Measurements from ENCODE around the gene CDH23.

Gene CDH23

GRCh38 chr10:71747039-71747531, 350.4 kb downstream of the CDH23 start:
- H3K9me3 ChIP-seq (ENCODE audit: insufficient read depth, low read length): peaks cover 12% of the 10 kb centered on the region; the same call in 1 of the 2 replicates
- H3K4me1 ChIP-seq (ENCODE audit: insufficient read depth, insufficient read length): peaks cover 14% of the 10 kb centered on the region
- H3K4me3 ChIP-seq (ENCODE audit: insufficient read length, low read depth): no peak overlapping the region
- TF ChIP-seq SUZ12 (IDR thresholded peaks at IDR 0.05; ENCODE audit: extremely low read depth, insufficient read depth, insufficient read length) (no peak), ZNF274 (IDR thresholded peaks at IDR 0.05; ENCODE audit: low read depth, low read length) (no peak), YY1 (IDR thresholded peaks at IDR 0.05; ENCODE audit: insufficient read depth, insufficient read length) (no peak)
- H3K36me3 ChIP-seq (ENCODE audit: insufficient read depth, insufficient read length, low read length): no peaks in the 10 kb centered on the region
- DNase-seq (ENCODE audit: low read depth, low spot score): no peak
- H3K9ac ChIP-seq (ENCODE audit: insufficient read length, low read depth): peak overlapping the region; percentile 47
- no peaks in the 10 kb centered on the region for H3K27me3 ChIP-seq (ENCODE audit: insufficient read depth, insufficient read length)

DNA sequence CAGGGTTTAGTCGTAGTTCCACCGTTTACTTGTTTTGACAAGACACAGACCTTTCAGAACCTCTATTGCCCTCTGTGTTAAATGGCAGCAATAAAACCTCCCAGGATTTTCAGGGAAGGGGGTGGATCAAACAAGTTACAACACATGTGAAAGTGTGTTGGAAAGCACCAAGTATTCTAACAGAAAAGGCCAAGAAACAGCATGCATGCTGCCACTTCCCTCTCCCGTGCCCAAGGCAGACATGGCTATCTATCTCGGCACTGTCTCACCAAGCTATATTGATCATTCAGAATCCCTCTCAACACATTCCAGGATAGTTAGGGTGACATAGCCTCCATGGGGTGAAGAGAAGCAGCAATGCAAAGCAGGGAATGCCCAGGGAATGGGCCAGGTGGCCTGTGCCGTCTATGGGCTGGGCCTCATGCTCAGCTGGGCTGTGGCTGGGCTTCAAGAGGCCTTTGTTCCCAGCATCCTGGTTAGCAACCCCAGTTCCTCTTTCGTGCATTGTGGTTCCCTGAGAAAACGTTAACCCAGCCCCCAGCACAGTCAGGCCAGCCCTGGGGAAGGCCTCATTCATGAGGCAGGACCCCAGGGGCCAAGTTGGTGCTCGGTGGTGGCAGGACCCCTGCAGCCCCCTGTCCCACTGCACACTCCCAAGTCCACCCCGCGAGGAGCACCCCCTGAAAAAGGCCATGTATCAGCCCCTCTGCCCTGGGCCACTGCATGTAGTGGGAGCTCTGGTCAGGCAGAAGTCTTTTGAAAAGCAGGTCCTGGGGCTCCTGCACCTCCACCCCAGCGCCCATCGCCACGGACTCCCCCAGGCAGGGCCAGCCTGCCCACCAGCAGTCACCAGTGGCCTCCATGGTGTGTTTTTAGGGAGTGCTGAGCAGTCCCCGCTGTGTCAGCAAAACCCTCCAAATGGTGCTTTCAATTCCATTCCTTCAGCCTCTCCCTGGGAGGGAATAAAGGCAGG, 351.1 kb downstream of the CDH23 start:
- no peak for DNase-seq (ENCODE audit: low read depth, low spot score)
- H3K36me3 ChIP-seq (ENCODE audit: insufficient read depth, insufficient read length, low read length): no peaks in the 10 kb centered on the region
- peaks cover 14% of the 10 kb centered on the region for H3K4me1 ChIP-seq (ENCODE audit: insufficient read depth, insufficient read length)
- H3K9me3 ChIP-seq (ENCODE audit: insufficient read depth, low read length): peaks cover 5% of the 10 kb centered on the region; the same call in 1 of the 2 replicates
- no peak overlapping the region for H3K9ac ChIP-seq (ENCODE audit: insufficient read length, low read depth)
- no peak overlapping the region for H3K4me3 ChIP-seq (ENCODE audit: insufficient read length, low read depth)
- no peaks in the 10 kb centered on the region for H3K27me3 ChIP-seq (ENCODE audit: insufficient read depth, insufficient read length)
- TF ChIP-seq SUZ12 (IDR thresholded peaks at IDR 0.05; ENCODE audit: extremely low read depth, insufficient read depth, insufficient read length) (no peak), ZNF274 (IDR thresholded peaks at IDR 0.05; ENCODE audit: low read depth, low read length) (no peak), YY1 (IDR thresholded peaks at IDR 0.05; ENCODE audit: insufficient read depth, insufficient read length) (no peak)

DNA sequence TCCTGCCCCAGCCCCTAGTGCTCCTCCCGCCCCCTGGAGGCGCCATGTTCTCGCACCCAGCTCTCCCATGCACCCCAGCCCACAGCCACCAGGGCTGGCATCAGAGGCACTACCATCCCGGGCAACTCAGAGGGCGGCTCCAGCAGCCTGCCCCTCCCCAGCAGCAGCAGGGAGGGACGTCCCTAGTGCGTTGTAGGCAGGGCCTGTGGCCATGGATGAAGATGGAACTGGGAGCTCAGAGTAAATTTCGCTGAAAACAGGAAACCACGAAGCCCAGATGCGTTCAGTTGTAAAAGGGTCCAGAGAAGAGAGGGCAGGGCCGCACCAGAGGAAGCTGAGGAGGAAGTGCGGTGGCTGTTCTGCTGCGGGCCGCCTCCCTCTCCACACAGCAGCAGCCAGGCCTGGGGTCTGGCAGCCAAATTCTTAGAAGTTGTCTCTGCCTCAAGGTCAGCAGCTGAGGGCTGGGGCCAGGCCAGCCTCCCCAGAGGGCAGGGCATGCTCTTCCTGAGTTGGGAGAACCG, 352.0 kb downstream of the CDH23 start:
- Histone ChIP-seq H3K27me3 (ENCODE audit: insufficient read depth, insufficient read length) (no peaks in the 10 kb centered on the region), H3K4me3 (ENCODE audit: insufficient read length, low read depth) (no peak overlapping the region), H3K9me3 (ENCODE audit: insufficient read depth, low read length) (no peaks in the 10 kb centered on the region), H3K36me3 (ENCODE audit: insufficient read depth, insufficient read length, low read length) (no peaks in the 10 kb centered on the region), H3K9ac (ENCODE audit: insufficient read length, low read depth) (no peak overlapping the region), H3K4me1 (ENCODE audit: insufficient read depth, insufficient read length) (peaks cover 14% of the 10 kb centered on the region)
- TF ChIP-seq YY1 (IDR thresholded peaks at IDR 0.05; ENCODE audit: insufficient read depth, insufficient read length) (no peak), SUZ12 (IDR thresholded peaks at IDR 0.05; ENCODE audit: extremely low read depth, insufficient read depth, insufficient read length) (no peak), ZNF274 (IDR thresholded peaks at IDR 0.05; ENCODE audit: low read depth, low read length) (no peak)
- no peak for DNase-seq (ENCODE audit: low read depth, low spot score)

DNA sequence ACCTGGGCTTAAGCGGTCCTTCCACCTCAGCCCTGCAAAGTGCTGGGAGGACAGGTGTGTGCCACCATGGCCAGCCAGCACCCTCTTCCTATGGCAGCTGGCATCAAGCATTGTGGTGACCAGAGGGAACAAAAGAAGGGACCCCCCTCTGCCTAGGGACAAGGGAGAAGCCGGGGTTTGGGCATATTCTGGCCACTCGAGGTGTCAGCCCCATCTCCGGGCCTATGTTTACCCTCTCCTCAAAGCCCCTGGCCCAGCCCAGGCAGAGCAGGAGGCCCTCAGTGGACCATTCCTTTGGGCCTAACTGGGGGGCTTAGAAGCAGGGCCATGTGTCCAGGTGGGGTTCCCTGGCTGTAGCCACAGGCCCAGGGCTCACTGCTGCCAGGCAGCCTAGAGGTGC, 352.7 kb downstream of the CDH23 start:
- Histone ChIP-seq H3K9me3 (ENCODE audit: insufficient read depth, low read length) (no peaks in the 10 kb centered on the region), H3K4me3 (ENCODE audit: insufficient read length, low read depth) (no peak overlapping the region), H3K27me3 (ENCODE audit: insufficient read depth, insufficient read length) (no peaks in the 10 kb centered on the region), H3K9ac (ENCODE audit: insufficient read length, low read depth) (no peak overlapping the region), H3K36me3 (ENCODE audit: insufficient read depth, insufficient read length, low read length) (no peaks in the 10 kb centered on the region), H3K4me1 (ENCODE audit: insufficient read depth, insufficient read length) (peaks cover 14% of the 10 kb centered on the region)
- no peak for DNase-seq (ENCODE audit: low read depth, low spot score)
- no peak for TF ChIP-seq ZNF274 (IDR thresholded peaks at IDR 0.05; ENCODE audit: low read depth, low read length)
- no peak for TF ChIP-seq YY1 (IDR thresholded peaks at IDR 0.05; ENCODE audit: insufficient read depth, insufficient read length)
- TF ChIP-seq SUZ12 (IDR thresholded peaks at IDR 0.05; ENCODE audit: extremely low read depth, insufficient read depth, insufficient read length): no peak

DNA sequence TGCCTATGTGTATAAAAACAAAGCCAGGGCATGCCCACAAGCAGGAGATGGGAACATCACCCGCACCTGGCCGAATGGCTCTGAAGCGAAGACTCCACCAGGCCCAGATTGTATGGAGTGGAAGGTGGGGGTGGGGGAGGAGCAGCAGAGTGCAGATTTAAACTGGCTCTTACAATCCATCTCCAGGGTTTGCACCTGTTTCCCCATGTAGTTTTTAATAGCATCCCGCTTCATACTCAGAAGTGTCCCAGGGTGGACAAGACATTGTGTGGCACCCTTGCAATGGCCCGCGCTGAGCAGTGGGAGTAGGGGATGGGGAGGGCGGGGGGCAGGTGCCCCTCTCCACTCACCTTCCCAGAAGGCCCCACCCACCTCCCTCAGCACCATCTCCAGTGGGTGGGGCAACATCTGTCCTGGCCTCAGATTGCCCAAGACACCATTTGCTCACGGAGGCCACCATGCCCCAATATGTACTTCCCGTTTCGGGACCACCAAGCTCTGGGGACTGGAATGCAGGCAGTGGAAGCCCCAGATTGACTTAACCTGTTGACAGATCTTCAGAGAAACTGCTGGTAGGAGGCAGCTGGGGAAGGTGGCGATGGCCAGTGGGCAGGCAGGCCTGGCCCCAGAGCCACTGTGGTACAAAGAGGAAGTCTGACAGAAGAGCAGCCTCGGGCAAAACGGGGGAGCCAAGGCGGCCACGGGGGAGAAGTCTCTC, 353.6 kb downstream of the CDH23 start:
- Histone ChIP-seq H3K4me3 (ENCODE audit: insufficient read length, low read depth) (no peak overlapping the region), H3K4me1 (ENCODE audit: insufficient read depth, insufficient read length) (peaks cover 14% of the 10 kb centered on the region), H3K9ac (ENCODE audit: insufficient read length, low read depth) (no peak overlapping the region), H3K27me3 (ENCODE audit: insufficient read depth, insufficient read length) (no peaks in the 10 kb centered on the region), H3K9me3 (ENCODE audit: insufficient read depth, low read length) (no peaks in the 10 kb centered on the region), H3K36me3 (ENCODE audit: insufficient read depth, insufficient read length, low read length) (no peaks in the 10 kb centered on the region)
- no peak for TF ChIP-seq YY1 (IDR thresholded peaks at IDR 0.05; ENCODE audit: insufficient read depth, insufficient read length)
- TF ChIP-seq ZNF274 (IDR thresholded peaks at IDR 0.05; ENCODE audit: low read depth, low read length): no peak
- TF ChIP-seq SUZ12 (IDR thresholded peaks at IDR 0.05; ENCODE audit: extremely low read depth, insufficient read depth, insufficient read length): no peak
- no peak for DNase-seq (ENCODE audit: low read depth, low spot score)

DNA sequence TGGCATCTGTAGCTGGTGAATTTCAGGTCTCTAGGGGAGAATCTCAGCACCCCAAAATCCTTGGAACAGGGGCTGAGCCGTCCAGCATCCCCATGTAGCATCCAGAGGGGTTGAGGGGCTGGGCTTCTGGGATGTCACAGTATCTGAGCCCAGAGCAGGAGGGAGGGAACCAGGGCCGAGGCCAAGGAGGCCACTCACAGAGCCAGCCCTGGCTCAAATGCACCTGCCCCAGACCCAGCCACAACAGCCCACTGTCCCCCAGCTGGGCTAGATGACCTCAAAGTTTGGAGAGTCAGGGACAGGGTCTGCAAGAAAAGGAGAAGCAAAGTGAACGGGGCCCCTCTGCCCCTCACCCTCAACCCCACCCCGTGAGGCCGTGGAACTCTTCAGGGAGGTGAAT, 354.3 kb downstream of the CDH23 start:
- H3K9ac ChIP-seq (ENCODE audit: insufficient read length, low read depth): no peak overlapping the region
- H3K27me3 ChIP-seq (ENCODE audit: insufficient read depth, insufficient read length): no peaks in the 10 kb centered on the region
- H3K9me3 ChIP-seq (ENCODE audit: insufficient read depth, low read length): no peaks in the 10 kb centered on the region
- no peaks in the 10 kb centered on the region for H3K36me3 ChIP-seq (ENCODE audit: insufficient read depth, insufficient read length, low read length)
- H3K4me1 ChIP-seq (ENCODE audit: insufficient read depth, insufficient read length): peaks cover 7% of the 10 kb centered on the region
- DNase-seq (ENCODE audit: low read depth, low spot score): no peak
- H3K4me3 ChIP-seq (ENCODE audit: insufficient read length, low read depth): no peak overlapping the region
- TF ChIP-seq ZNF274 (IDR thresholded peaks at IDR 0.05; ENCODE audit: low read depth, low read length) (no peak), SUZ12 (IDR thresholded peaks at IDR 0.05; ENCODE audit: extremely low read depth, insufficient read depth, insufficient read length) (no peak), YY1 (IDR thresholded peaks at IDR 0.05; ENCODE audit: insufficient read depth, insufficient read length) (no peak)

Data from NT2/D1 (cell line).